Measurements from ENCODE around the gene BDH1.
A peak's percentile ranks its signal among the peaks of the same experiment; 100 is the strongest.
"Not testable (repeated sequence)": the region's sequence is repeated elsewhere in the genome, so short reads cannot be mapped to it uniquely, and the experiment has no call there.

BDH1 gene

GRCh38 chr3:197484204-197484901 lies 71.4 kb downstream of the BDH1 start:
- DNase-seq = no peak

GRCh38 chr3:197482001-197482400 lies 73.8 kb downstream of the BDH1 start:
- DNase-seq = no peak

- DNase-seq = no peak
These were observed 75.4 kb downstream of the BDH1 start for GRCh38 chr3:197480320-197480719.

GRCh38 chr3:197478746-197479668 lies 76.8 kb downstream of the BDH1 start:
- DNase-seq = peak; percentile 45

GRCh38 chr3:197477816-197478215 lies 78.0 kb downstream of the BDH1 start:
- not testable (repeated sequence) for DNase-seq

GRCh38 chr3:197475997-197476525 lies 79.7 kb downstream of the BDH1 start:
- no peak for DNase-seq

GRCh38 chr3:197475514-197475913 lies 80.3 kb downstream of the BDH1 start:
- no peak for DNase-seq

GRCh38 chr3:197472151-197472550 lies 83.6 kb downstream of the BDH1 start:
- no peak for DNase-seq

- no peak for DNase-seq
These were observed 84.4 kb downstream of the BDH1 start for GRCh38 chr3:197471221-197472010.

GRCh38 chr3:197468866-197469382 lies 86.8 kb downstream of the BDH1 start:
- no peak for DNase-seq

GRCh38 chr3:197468167-197468566 lies 87.6 kb downstream of the BDH1 start:
- DNase-seq = no peak

GRCh38 chr3:197466586-197467399 lies 89.0 kb downstream of the BDH1 start:
- no peak for DNase-seq

- DNase-seq = no peak
These were observed 89.7 kb downstream of the BDH1 start for GRCh38 chr3:197465996-197466549.

GRCh38 chr3:197465197-197465995 lies 90.4 kb downstream of the BDH1 start:
- DNase-seq = no peak

GRCh38 chr3:197464794-197465193 lies 91.0 kb downstream of the BDH1 start:
- no peak for DNase-seq

- no peak for DNase-seq
These were observed 92.5 kb downstream of the BDH1 start for GRCh38 chr3:197463279-197463678.

GRCh38 chr3:197462808-197463207 lies 93.0 kb downstream of the BDH1 start:
- no peak for DNase-seq

GRCh38 chr3:197460639-197461038 lies 95.1 kb downstream of the BDH1 start:
- DNase-seq = no peak

GRCh38 chr3:197460002-197460401 lies 95.8 kb downstream of the BDH1 start:
- no peak for DNase-seq

All from GOT3 (cell line).